Thymus (tissue), 11 donors: ENCODE data around the gene RNF121. TPM values are rescaled to one million over a fixed set of nuclear protein-coding genes. Genes with fewer than 3 reads are reported as not detected.

ENCODE experiments used
- DNase-seq, 9 donors: peaks; one replicate each; pipeline ENCODE4 v3.0.0-alpha.2; 2013; ENCODE audit warnings: low spot score in 9 of 9, low read depth in 6 of 9, missing footprints in 1 of 9
- H3K27ac ChIP-seq, 2 donors: one replicate each; pipeline ENCODE4 v1.5.1; 2013; ENCODE audit warnings: control low read depth in 1 of 2, low read depth in 1 of 2, low read length in 1 of 2, mild to moderate bottlenecking in 1 of 2, moderate library complexity in 1 of 2
- H3K27me3 ChIP-seq, 2 donors: one replicate each; pipeline ENCODE4 v1.5.1; 2013; ENCODE audit warnings: low read length in 1 of 2; ENCODE audit not compliant: control insufficient read depth in 2 of 2, insufficient read depth in 1 of 2
- H3K36me3 ChIP-seq, 2 donors: one replicate each; pipeline ENCODE4 v1.5.1; 2013; ENCODE audit warnings: low read length in 1 of 2, mild to moderate bottlenecking in 1 of 2, moderate library complexity in 1 of 2; ENCODE audit not compliant: control insufficient read depth in 2 of 2, insufficient read depth in 2 of 2
- H3K4me1 ChIP-seq, 2 donors: one replicate each; pipeline ENCODE4 v1.5.1; 2013; ENCODE audit warnings: low read length in 2 of 2; ENCODE audit not compliant: control insufficient read depth in 2 of 2, insufficient read depth in 2 of 2
- H3K4me3 ChIP-seq, 2 donors: one replicate each; pipeline ENCODE4 v1.5.1; 2013; ENCODE audit warnings: low read length in 2 of 2, control low read depth in 1 of 2, mild to moderate bottlenecking in 1 of 2
- H3K9me3 ChIP-seq, 2 donors: one replicate each; pipeline ENCODE4 v1.5.1; 2013; ENCODE audit warnings: low read length in 1 of 2, mild to moderate bottlenecking in 1 of 2; ENCODE audit not compliant: control insufficient read depth in 2 of 2, insufficient read depth in 1 of 2
- WGBS: extraction: QIAGEN DNeasy Blood & Tissue Kit; methylation state at CpG from one replicate; pipeline ENCODE4 v1.1.7; 2013; 5-methylcytosine and 5-hydroxymethylcytosine counted together
- polyA plus RNA-seq: library from polyadenylated mRNA; stranded (reverse); fragments of 200-250 nt; gene quantifications from one replicate; pipeline ENCODE4 v1.2.3, GENCODE V29; 2013
- total RNA-seq: library from RNA; stranded (reverse); fragments of 120-200 nt; gene quantifications from one replicate; pipeline ENCODE4 v1.2.4, GENCODE V29; 2013
- donor health status: healthy.

The RNF121 gene
- total and polyA plus RNA-seq, 2 donors: 10.3 to 13.0 TPM

DNA sequence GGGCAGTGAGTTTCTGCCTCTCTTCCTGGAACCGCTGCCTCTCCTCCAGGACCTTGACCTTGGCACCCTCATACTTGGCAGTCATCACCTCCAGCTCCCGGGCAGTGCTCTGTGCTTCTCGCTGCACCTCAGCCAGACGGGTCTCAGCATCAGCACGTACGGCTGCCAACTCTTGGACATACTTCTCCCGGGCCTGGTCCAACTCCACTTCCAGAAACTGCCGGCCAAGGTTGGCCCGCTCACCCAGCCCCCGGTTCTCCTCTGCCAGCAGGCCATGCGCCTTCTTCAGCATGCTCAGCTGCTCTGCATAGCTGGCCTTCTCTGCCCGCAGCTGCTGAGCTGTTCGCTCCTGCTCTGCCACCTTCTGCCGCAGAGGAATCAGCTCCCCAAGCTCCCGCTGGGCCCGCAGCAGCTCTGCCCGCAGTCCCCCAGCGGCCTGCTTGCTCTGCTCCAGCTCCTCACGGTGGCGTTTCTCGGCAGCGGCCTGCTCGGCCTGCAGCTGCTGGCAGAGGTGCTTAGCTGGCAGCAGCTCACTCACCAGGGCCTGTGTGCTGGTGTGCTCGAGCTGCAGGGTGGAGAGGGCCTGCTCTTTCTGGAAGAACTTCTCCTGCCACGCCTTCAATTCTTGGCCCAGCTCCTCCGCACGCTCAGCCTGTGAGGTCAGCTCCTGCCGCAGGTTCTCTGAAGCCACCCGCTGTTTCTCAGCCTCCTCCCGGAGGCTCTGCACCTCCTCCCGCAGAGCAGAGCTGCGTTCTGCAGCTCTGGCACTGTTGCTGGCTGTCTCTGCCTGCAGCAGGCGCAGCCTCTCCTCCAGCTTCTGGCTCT is 84.3 kb downstream of the RNF121 start:
- DNase-seq: no peak
- Histone ChIP-seq H3K4me3 (no peak overlapping the region), H3K27ac (no peak overlapping the region), H3K9me3 (no peaks in the 10 kb centered on the region), H3K36me3 (peaks cover 97 to 100% of the 10 kb centered on the region in 2 donors), H3K4me1 (no peaks in the 10 kb centered on the region), H3K27me3 (no peaks in the 10 kb centered on the region)
- 94% methylated on average over 33 of the region's 33 CpGs for WGBS

- WGBS: 97% methylated on average over 38 of the region's 38 CpGs
- H3K4me1 ChIP-seq: no peaks in the 10 kb centered on the region
- no peak for DNase-seq
- no peak overlapping the region for H3K27ac ChIP-seq
- peaks cover 98 to 100% of the 10 kb centered on the region in 2 donors for H3K36me3 ChIP-seq
- H3K9me3 ChIP-seq: no peaks in the 10 kb centered on the region
- no peak overlapping the region for H3K4me3 ChIP-seq
- no peaks in the 10 kb centered on the region for H3K27me3 ChIP-seq
Measured at GRCh38 chr11:72013765-72014711, 85.2 kb downstream of the RNF121 start.

GRCh38 chr11:72014761-72015320 is 86.0 kb downstream of the RNF121 start:
- Histone ChIP-seq H3K4me3 (no peak overlapping the region), H3K36me3 (peaks cover 100% of the 10 kb centered on the region in 2 donors), H3K4me1 (no peaks in the 10 kb centered on the region), H3K27ac (no peak overlapping the region), H3K27me3 (no peaks in the 10 kb centered on the region), H3K9me3 (no peaks in the 10 kb centered on the region)
- 98% methylated on average over 16 of the region's 16 CpGs for WGBS
- DNase-seq: no peak

GRCh38 chr11:72015511-72016061 is 86.7 kb downstream of the RNF121 start:
- WGBS: over 99% methylated on average over 10 of the region's 10 CpGs
- H3K9me3 ChIP-seq: no peaks in the 10 kb centered on the region
- H3K4me1 ChIP-seq: no peaks in the 10 kb centered on the region
- no peak overlapping the region for H3K27ac ChIP-seq
- DNase-seq: no peak
- no peaks in the 10 kb centered on the region for H3K27me3 ChIP-seq
- peaks cover 99 to 100% of the 10 kb centered on the region in 2 donors for H3K36me3 ChIP-seq
- H3K4me3 ChIP-seq: no peak overlapping the region

- 97% methylated on average over 9 of the region's 9 CpGs for WGBS
- Histone ChIP-seq H3K27ac (no peak overlapping the region), H3K4me3 (no peak overlapping the region), H3K36me3 (peaks cover 96 to 98% of the 10 kb centered on the region in 2 donors), H3K27me3 (no peaks in the 10 kb centered on the region), H3K9me3 (no peaks in the 10 kb centered on the region), H3K4me1 (no peaks in the 10 kb centered on the region)
- DNase-seq: no peak
Measured at GRCh38 chr11:72018171-72018570, 89.3 kb downstream of the RNF121 start.

DNA sequence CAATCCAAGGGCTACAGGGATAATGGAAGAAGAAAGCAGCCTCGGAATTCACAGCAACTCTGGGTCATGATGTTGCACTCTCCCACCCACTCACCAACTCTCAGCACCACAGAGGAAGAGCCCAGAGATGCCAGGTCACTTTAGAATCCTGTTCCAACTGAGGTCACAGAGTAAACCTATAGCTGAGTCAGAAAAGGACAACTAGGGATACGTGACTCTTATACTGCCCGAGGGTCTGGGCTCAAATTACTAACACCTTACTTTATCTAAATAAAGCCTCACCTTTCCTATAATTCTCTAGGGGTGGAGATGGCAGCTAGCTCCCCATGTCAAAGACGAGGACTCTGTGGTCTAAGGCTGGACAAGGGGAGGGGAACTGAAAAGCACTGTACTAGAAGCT is 94.5 kb downstream of the RNF121 start:
- Histone ChIP-seq H3K27ac (no peak overlapping the region), H3K4me1 (peaks cover 0 to 3% of the 10 kb centered on the region in 2 donors), H3K4me3 (no peak overlapping the region), H3K9me3 (no peaks in the 10 kb centered on the region), H3K27me3 (no peaks in the 10 kb centered on the region), H3K36me3 (peaks cover 79 to 97% of the 10 kb centered on the region in 2 donors)
- WGBS: 97% methylated on average over 4 of the region's 4 CpGs
- no peak for DNase-seq

GRCh38 chr11:72024069-72024754 is 95.4 kb downstream of the RNF121 start:
- DNase-seq: no peak
- no peak overlapping the region for H3K27ac ChIP-seq
- WGBS: 77% methylated on average over 5 of the region's 5 CpGs
- H3K36me3 ChIP-seq: peaks cover 79 to 96% of the 10 kb centered on the region in 2 donors
- peaks cover 0 to 3% of the 10 kb centered on the region in 2 donors for H3K4me1 ChIP-seq
- H3K27me3 ChIP-seq: no peaks in the 10 kb centered on the region
- no peak overlapping the region for H3K4me3 ChIP-seq
- no peaks in the 10 kb centered on the region for H3K9me3 ChIP-seq

DNA sequence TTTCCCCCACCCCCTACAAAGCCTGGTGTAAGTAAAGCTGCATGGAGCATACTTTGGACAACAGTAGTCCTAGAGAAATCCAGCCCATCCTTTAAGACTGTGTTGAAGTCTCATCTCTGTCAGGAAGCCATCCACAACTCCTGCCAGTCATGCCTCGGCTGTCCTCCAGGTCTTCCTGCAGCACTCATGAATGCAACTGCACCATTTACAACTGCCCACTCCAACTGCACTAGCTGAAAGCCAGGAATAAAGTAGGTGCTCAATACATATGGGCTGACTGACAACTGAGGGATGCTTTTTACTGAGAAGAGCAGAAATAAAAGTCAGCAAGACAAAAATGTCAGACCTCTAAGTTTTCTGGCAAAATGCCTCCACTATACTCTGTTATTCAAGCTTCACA is 97.2 kb downstream of the RNF121 start:
- Histone ChIP-seq H3K36me3 (peaks cover 72 to 96% of the 10 kb centered on the region in 2 donors), H3K27ac (no peak overlapping the region), H3K4me1 (peaks cover 0 to 3% of the 10 kb centered on the region in 2 donors), H3K4me3 (no peak overlapping the region), H3K9me3 (no peaks in the 10 kb centered on the region), H3K27me3 (no peaks in the 10 kb centered on the region)
- no peak for DNase-seq
- 95% methylated on average over 1 of the region's 1 CpG for WGBS
